Adrenal gland (tissue), 5 donors: ENCODE measurements around the gene ANKRD37.

Experiments
- CTCF ChIP-seq, 6 experiments: fragments of 450-650 bp in 4 of 6; fragments of 200-600 bp in 2 of 6; sonication (generic) in 1 of 6; IDR thresholded peaks; 1 replicate in 5 of 6; 2 replicates in 1 of 6; pipeline versions ENCODE4 v1.5.1 to v1.8.0; 2016 to 2021; ENCODE audit warnings: antibody characterized with exemption in 6 of 6, mild to moderate bottlenecking in 2 of 6, moderate library complexity in 1 of 6
- POLR2A ChIP-seq, 2 donors: fragments of 450-650 bp; IDR thresholded peaks; one replicate each; pipeline ENCODE4 v1.6.1; 2017; ENCODE audit warnings: antibody characterized with exemption in 2 of 2, mild to moderate bottlenecking in 2 of 2, moderate library complexity in 1 of 2
- donor health status: DM: no; HTN: no; CAD: no.

DNA sequence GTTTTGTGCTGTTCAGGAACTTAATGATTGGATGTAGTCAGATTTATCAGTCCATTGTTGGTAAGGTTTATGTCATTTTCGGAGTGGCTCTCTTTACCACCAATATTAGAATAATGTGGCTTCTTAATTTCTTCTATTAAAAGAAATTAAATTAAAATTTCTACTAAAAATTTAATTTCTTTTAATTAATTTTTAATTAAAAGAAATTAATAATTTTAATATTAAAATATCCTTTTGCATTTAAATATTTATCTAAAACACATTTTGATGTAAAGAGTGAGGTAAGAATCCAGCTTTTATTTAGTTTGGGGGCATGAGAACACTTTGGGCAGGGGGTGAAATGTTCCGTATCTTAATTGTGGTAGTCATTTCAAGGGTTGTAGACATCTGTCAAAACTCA lies 44.8 kb downstream of the ANKRD37 start:
- no peak for TF ChIP-seq CTCF (IDR thresholded peaks at IDR 0.05)
- TF ChIP-seq POLR2A (IDR thresholded peaks at IDR 0.05), result no peak
